ENCODE results near the gene ALB. TPM values are rescaled to one million over a fixed set of nuclear protein-coding genes. Genes with fewer than 3 reads are reported as not detected.

The ALB gene
- total RNA-seq, 1 donor from 2014 or later, result 113 TPM

DNA sequence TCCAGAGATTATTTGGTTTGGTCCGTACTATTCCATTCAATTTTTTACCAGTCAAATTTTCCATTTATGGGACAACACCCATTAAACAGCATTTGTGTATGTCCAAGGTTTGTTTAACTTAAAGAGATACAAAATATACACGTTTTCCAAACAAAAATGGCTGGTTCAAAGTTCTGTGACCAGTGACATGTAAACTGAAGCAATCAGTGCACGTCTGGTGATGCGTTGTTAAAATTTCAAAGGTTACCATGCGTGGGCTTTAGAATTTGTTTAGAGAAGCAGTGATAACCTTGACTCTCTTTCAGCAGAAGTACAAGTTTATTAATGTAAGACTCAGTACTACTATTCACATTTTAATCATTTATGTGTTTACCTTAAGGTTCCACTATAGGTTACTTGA is 25.2 kb upstream of the ALB start:
- Mint-ChIP-seq H3K9me3 (no peaks in the 10 kb centered on the region), H3K4me1 (ENCODE audit: unreplicated experiment) (no peaks in the 10 kb centered on the region), H3K4me3 (no peak overlapping the region), H3K27me3 (no peaks in the 10 kb centered on the region), H3K27ac (no peak overlapping the region), H3K36me3 (no peaks in the 10 kb centered on the region)
- DNase-seq (ENCODE audit: extremely low spot score, unreplicated experiment), result no peak
- no peak for TF ChIP-seq CTCF (conservative IDR thresholded peaks at IDR 0.05)

GRCh38 chr4:73379946-73380345 is 24.1 kb upstream of the ALB start:
- Mint-ChIP-seq H3K36me3 (no peaks in the 10 kb centered on the region), H3K9me3 (no peaks in the 10 kb centered on the region), H3K4me1 (ENCODE audit: unreplicated experiment) (no peaks in the 10 kb centered on the region), H3K27me3 (no peaks in the 10 kb centered on the region), H3K4me3 (no peak overlapping the region), H3K27ac (no peak overlapping the region)
- TF ChIP-seq CTCF (conservative IDR thresholded peaks at IDR 0.05), result no peak
- DNase-seq (ENCODE audit: extremely low spot score, unreplicated experiment), result no peak

- Mint-ChIP-seq H3K4me3 (no peak overlapping the region), H3K27me3 (no peaks in the 10 kb centered on the region), H3K27ac (no peak overlapping the region), H3K9me3 (no peaks in the 10 kb centered on the region), H3K4me1 (ENCODE audit: unreplicated experiment) (no peaks in the 10 kb centered on the region), H3K36me3 (no peaks in the 10 kb centered on the region)
- no peak for DNase-seq (ENCODE audit: extremely low spot score, unreplicated experiment)
- TF ChIP-seq CTCF (conservative IDR thresholded peaks at IDR 0.05), result no peak
These were observed 22.9 kb upstream of the ALB start for GRCh38 chr4:73381214-73381613.

- H3K4me1 Mint-ChIP-seq (ENCODE audit: unreplicated experiment), result no peaks in the 10 kb centered on the region
- no peak for TF ChIP-seq CTCF (conservative IDR thresholded peaks at IDR 0.05)
- no peak overlapping the region for H3K27ac Mint-ChIP-seq
- no peak for DNase-seq (ENCODE audit: extremely low spot score, unreplicated experiment)
- no peaks in the 10 kb centered on the region for H3K27me3 Mint-ChIP-seq
- H3K36me3 Mint-ChIP-seq, result no peaks in the 10 kb centered on the region
- H3K4me3 Mint-ChIP-seq, result no peak overlapping the region
- H3K9me3 Mint-ChIP-seq, result no peaks in the 10 kb centered on the region
These were observed 20.6 kb upstream of the ALB start for GRCh38 chr4:73383452-73383851.

- Mint-ChIP-seq H3K9me3 (no peaks in the 10 kb centered on the region), H3K36me3 (no peaks in the 10 kb centered on the region)
These were observed 16.5 kb upstream of the ALB start for GRCh38 chr4:73387552-73387951.

More at GRCh38 chr4:73387552-73387951, 16.5 kb upstream of the ALB start:
- Mint-ChIP-seq H3K4me1 (ENCODE audit: unreplicated experiment) (no peaks in the 10 kb centered on the region), H3K4me3 (no peak overlapping the region), H3K27me3 (no peaks in the 10 kb centered on the region), H3K27ac (no peak overlapping the region)
- no peak for DNase-seq (ENCODE audit: extremely low spot score, unreplicated experiment)
- TF ChIP-seq CTCF (conservative IDR thresholded peaks at IDR 0.05), result no peak

Measured in type B pancreatic cell (in vitro differentiated cells).